ENCODE measurements around the gene PPBP. TPM values are rescaled to one million over a fixed set of nuclear protein-coding genes. Genes with fewer than 3 reads are reported as not detected.

PPBP gene
- polyA plus RNA-seq, 2 donors: 0.14 TPM; not detected in 1

DNA sequence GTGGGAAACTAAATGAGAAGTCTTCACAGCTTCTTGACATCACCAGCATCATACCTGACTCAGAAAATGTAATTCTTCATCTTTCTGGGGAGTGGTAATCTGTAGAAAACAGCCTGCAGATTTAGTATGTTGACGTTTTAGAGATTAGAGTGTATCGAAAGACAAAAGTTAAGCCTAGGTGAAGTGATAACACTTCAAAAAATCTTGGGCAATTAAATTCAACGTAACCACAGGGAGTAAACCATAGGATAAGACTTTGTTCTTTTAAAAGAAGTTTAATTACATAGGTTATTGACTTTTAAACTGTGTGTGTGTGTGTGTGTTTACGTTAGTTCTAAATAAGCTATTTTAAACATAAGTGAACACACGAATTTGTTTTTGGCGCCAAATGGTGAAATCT, 12.3 kb upstream of the PPBP start:
- Histone ChIP-seq H3K4me3 (ENCODE audit: low read depth in 1 of 2, low read length in 2 of 2) (no peak overlapping the region), H3K36me3 (ENCODE audit: control insufficient read depth in 2 of 2, insufficient read depth in 2 of 2, low read length in 1 of 2) (no peaks in the 10 kb centered on the region), H3K27me3 (ENCODE audit: control insufficient read depth in 1 of 2, insufficient read depth in 2 of 2, low read length in 2 of 2) (no peaks in the 10 kb centered on the region), H3K9me3 (ENCODE audit: control insufficient read depth in 2 of 2, insufficient read depth in 1 of 2, low read depth in 1 of 2, low read length in 1 of 2) (no peaks in the 10 kb centered on the region), H3K4me1 (ENCODE audit: control insufficient read depth in 2 of 2, insufficient read depth in 2 of 2, low read length in 1 of 2) (peaks cover 4% of the 10 kb centered on the region in 2 donors), H3K27ac (ENCODE audit: low read depth in 2 of 2, low read length in 1 of 2) (no peak overlapping the region)
- 75 to 82% methylated on average over 6 of the region's 6 CpGs for whole genome bisulfite sequencing, 2 donors

DNA sequence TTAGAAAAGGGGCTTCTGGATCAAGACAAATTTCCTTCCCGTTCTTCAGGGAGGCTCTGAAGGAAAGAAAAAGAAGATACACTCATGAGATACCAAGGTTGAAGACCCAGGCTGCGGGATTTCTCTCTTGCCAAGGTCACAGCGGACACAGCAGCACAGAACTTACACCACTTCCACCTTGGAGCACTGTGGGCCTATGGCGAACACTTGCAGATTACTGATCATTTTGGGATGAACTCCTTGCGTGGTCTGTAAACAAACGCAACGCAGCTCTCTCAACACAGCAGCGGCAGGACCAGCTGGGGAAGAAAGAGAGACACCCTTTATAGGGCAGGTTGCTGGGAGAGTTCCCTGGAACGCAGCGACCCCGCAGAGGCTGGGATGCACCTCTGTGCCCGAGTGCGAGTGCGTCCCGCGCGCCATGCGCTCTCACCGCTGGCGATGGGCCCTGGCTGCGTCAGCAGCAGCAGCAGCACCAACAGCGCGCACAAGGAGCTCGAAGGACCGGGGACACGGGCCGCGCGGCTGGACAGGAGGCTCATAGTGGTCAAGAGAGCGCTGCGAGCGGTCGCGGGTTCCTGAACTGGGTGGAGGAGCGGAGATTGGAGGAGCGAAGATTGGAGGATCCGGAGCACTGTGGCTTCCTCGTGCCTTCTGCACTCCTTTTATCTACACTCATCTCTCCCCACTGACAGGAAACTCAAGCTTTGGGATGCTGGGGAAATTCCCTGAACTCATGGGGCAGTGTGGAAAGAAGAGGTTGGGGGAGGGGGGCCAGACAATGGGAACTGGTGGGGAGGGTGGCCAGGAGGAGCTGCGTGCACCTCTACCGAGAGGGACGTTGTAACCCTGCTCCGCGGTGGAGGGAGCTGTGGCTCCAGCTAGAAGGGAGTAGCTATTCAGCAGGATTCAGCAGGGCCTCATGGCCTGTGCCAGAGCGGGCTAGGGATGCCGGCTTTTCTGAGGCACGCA, 10.3 kb upstream of the PPBP start, which contains the start of gene CXCL5:
Gene CXCL5, minus strand, starts transcription at position 638 of the 972 bp plus-strand sequence. Its CDS starts 96 bp downstream, at position 542.
- WGBS, 2 donors: 16 to 21% methylated on average over 46 of the region's 46 CpGs
- peaks cover 4% of the 10 kb centered on the region in 2 donors for H3K4me1 ChIP-seq (ENCODE audit: control insufficient read depth in 2 of 2, insufficient read depth in 2 of 2, low read length in 1 of 2)
- H3K4me3 ChIP-seq (ENCODE audit: low read depth in 1 of 2, low read length in 2 of 2): peak within 1 kb of the TSS; percentile 21 to 32
- no peaks in the 10 kb centered on the region for H3K9me3 ChIP-seq (ENCODE audit: control insufficient read depth in 2 of 2, insufficient read depth in 1 of 2, low read depth in 1 of 2, low read length in 1 of 2)
- H3K27me3 ChIP-seq (ENCODE audit: control insufficient read depth in 1 of 2, insufficient read depth in 2 of 2, low read length in 2 of 2): no peaks in the 10 kb centered on the region
- H3K27ac ChIP-seq (ENCODE audit: low read depth in 2 of 2, low read length in 1 of 2): no peak within 1 kb of the TSS
- no peaks in the 10 kb centered on the region for H3K36me3 ChIP-seq (ENCODE audit: control insufficient read depth in 2 of 2, insufficient read depth in 2 of 2, low read length in 1 of 2)

- WGBS, 2 donors: 0 to 45% methylated on average over 1 of the region's 1 CpG
- Histone ChIP-seq H3K36me3 (ENCODE audit: control insufficient read depth in 2 of 2, insufficient read depth in 2 of 2, low read length in 1 of 2) (no peaks in the 10 kb centered on the region), H3K4me3 (ENCODE audit: low read depth in 1 of 2, low read length in 2 of 2) (no peak overlapping the region), H3K27me3 (ENCODE audit: control insufficient read depth in 1 of 2, insufficient read depth in 2 of 2, low read length in 2 of 2) (no peaks in the 10 kb centered on the region), H3K4me1 (ENCODE audit: control insufficient read depth in 2 of 2, insufficient read depth in 2 of 2, low read length in 1 of 2) (no peaks in the 10 kb centered on the region), H3K27ac (ENCODE audit: low read depth in 2 of 2, low read length in 1 of 2) (no peak overlapping the region), H3K9me3 (ENCODE audit: control insufficient read depth in 2 of 2, insufficient read depth in 1 of 2, low read depth in 1 of 2, low read length in 1 of 2) (no peaks in the 10 kb centered on the region)
Measured at GRCh38 chr4:73992050-73992449, 4.1 kb upstream of the PPBP start.

DNA sequence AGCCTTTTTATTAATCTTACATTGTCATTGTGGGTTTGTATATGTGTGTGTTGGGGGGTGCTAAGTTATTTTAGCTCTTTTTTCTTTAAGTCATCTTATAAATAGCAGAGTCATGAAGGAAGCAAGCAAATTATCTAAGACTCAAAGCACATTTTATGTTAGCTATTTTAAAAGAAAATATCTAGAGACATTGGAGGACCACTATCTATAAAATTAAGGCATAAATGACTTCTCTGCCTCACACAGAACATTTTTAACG, 3.7 kb upstream of the PPBP start:
- Histone ChIP-seq H3K36me3 (ENCODE audit: control insufficient read depth in 2 of 2, insufficient read depth in 2 of 2, low read length in 1 of 2) (no peaks in the 10 kb centered on the region), H3K27ac (ENCODE audit: low read depth in 2 of 2, low read length in 1 of 2) (no peak overlapping the region), H3K27me3 (ENCODE audit: control insufficient read depth in 1 of 2, insufficient read depth in 2 of 2, low read length in 2 of 2) (no peaks in the 10 kb centered on the region), H3K4me3 (ENCODE audit: low read depth in 1 of 2, low read length in 2 of 2) (no peak overlapping the region), H3K9me3 (ENCODE audit: control insufficient read depth in 2 of 2, insufficient read depth in 1 of 2, low read depth in 1 of 2, low read length in 1 of 2) (no peaks in the 10 kb centered on the region), H3K4me1 (ENCODE audit: control insufficient read depth in 2 of 2, insufficient read depth in 2 of 2, low read length in 1 of 2) (no peaks in the 10 kb centered on the region)
- WGBS, 2 donors: 93 to 96% methylated on average over 1 of the region's 1 CpG

DNA sequence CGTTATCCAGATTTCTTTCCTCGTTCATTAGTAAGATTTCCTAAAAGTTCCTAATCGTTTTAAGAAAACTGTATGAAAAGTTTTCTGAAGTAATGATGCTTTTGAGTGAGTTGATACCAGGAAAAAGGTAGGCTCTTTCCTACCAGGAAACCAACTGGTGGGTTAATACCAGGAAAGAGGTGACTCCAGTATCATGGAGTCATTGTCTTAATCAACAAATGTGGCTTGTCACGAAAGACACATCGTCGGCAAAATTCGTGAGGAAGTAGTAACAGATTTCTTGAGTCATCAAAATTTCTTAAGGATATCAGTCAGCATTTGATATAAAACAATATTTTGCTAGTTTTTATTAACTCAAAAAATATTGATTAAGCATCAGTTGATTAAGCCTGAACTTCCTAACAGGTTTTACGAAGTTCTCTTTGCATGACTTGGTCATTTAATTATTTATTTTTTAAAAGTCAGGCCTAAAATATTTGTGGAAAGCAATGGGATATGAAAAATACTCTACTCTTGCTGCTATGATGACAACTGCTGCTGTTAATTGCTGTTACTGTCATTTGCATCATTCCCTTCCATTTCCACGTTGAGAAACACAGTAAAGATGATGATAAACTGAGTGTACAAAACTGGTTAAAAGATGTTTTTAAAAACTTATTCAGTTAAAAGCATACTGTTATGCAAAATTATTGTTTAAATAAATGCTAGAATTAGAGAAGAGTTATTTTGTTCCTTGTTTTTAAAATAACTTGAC, 3.2 kb upstream of the PPBP start:
- WGBS, 2 donors: 89% methylated on average over 9 of the region's 9 CpGs
- Histone ChIP-seq H3K4me1 (ENCODE audit: control insufficient read depth in 2 of 2, insufficient read depth in 2 of 2, low read length in 1 of 2) (no peaks in the 10 kb centered on the region), H3K27me3 (ENCODE audit: control insufficient read depth in 1 of 2, insufficient read depth in 2 of 2, low read length in 2 of 2) (no peaks in the 10 kb centered on the region), H3K36me3 (ENCODE audit: control insufficient read depth in 2 of 2, insufficient read depth in 2 of 2, low read length in 1 of 2) (no peaks in the 10 kb centered on the region), H3K27ac (ENCODE audit: low read depth in 2 of 2, low read length in 1 of 2) (no peak overlapping the region), H3K4me3 (ENCODE audit: low read depth in 1 of 2, low read length in 2 of 2) (no peak overlapping the region), H3K9me3 (ENCODE audit: control insufficient read depth in 2 of 2, insufficient read depth in 1 of 2, low read depth in 1 of 2, low read length in 1 of 2) (no peaks in the 10 kb centered on the region)

GRCh38 chr4:73989928-73990327, 1.9 kb upstream of the PPBP start:
- no peaks in the 10 kb centered on the region for H3K9me3 ChIP-seq (ENCODE audit: control insufficient read depth in 2 of 2, insufficient read depth in 1 of 2, low read depth in 1 of 2, low read length in 1 of 2)
- WGBS, 2 donors: 78 to 84% methylated on average over 5 of the region's 5 CpGs
- H3K4me1 ChIP-seq (ENCODE audit: control insufficient read depth in 2 of 2, insufficient read depth in 2 of 2, low read length in 1 of 2): no peaks in the 10 kb centered on the region
- no peak overlapping the region for H3K4me3 ChIP-seq (ENCODE audit: low read depth in 1 of 2, low read length in 2 of 2)
- no peaks in the 10 kb centered on the region for H3K27me3 ChIP-seq (ENCODE audit: control insufficient read depth in 1 of 2, insufficient read depth in 2 of 2, low read length in 2 of 2)
- H3K36me3 ChIP-seq (ENCODE audit: control insufficient read depth in 2 of 2, insufficient read depth in 2 of 2, low read length in 1 of 2): no peaks in the 10 kb centered on the region
- H3K27ac ChIP-seq (ENCODE audit: low read depth in 2 of 2, low read length in 1 of 2): no peak overlapping the region

DNA sequence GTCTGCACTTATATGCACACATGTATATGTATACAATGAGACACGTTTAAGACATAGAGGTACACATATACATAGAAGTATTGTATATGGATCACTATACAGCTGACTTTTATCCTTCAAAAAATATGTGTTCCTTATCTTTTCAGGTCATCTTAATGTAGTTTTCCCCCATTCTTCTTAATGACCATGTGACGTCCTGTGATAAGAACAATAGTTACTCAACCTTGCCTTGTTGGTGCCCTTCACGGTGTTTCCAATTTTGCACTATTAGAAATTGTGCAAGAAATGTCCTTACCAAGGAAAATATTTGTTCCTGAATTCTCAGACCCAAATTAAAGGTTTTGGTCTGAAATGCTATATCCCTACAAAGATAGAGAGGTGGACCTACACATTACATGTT, 1.0 kb upstream of the PPBP start:
- Histone ChIP-seq H3K4me1 (ENCODE audit: control insufficient read depth in 2 of 2, insufficient read depth in 2 of 2, low read length in 1 of 2) (no peaks in the 10 kb centered on the region), H3K27me3 (ENCODE audit: control insufficient read depth in 1 of 2, insufficient read depth in 2 of 2, low read length in 2 of 2) (no peaks in the 10 kb centered on the region), H3K4me3 (ENCODE audit: low read depth in 1 of 2, low read length in 2 of 2) (no peak overlapping the region), H3K9me3 (ENCODE audit: control insufficient read depth in 2 of 2, insufficient read depth in 1 of 2, low read depth in 1 of 2, low read length in 1 of 2) (no peaks in the 10 kb centered on the region), H3K27ac (ENCODE audit: low read depth in 2 of 2, low read length in 1 of 2) (no peak overlapping the region), H3K36me3 (ENCODE audit: control insufficient read depth in 2 of 2, insufficient read depth in 2 of 2, low read length in 1 of 2) (no peaks in the 10 kb centered on the region)
- 70 to 73% methylated on average over 3 of the region's 3 CpGs for WGBS, 2 donors

DNA sequence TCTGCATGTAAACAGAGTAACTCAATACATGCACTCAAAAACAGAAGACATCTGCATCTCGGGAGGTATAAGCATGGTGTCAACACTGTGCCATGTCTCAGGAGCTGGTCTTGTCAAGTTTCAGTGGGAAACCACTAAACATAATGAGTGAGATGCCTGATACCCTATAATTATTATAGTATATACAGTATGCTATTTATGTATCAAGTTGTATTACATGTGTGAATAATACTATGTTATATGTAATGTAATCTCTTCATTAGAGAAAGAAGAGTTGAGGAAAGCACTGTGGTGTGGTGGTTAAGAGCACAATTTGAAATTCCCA, 2.5 kb downstream of the PPBP start:
- no peaks in the 10 kb centered on the region for H3K27me3 ChIP-seq (ENCODE audit: control insufficient read depth in 1 of 2, insufficient read depth in 2 of 2, low read length in 2 of 2)
- no peaks in the 10 kb centered on the region for H3K36me3 ChIP-seq (ENCODE audit: control insufficient read depth in 2 of 2, insufficient read depth in 2 of 2, low read length in 1 of 2)
- no peak overlapping the region for H3K27ac ChIP-seq (ENCODE audit: low read depth in 2 of 2, low read length in 1 of 2)
- H3K4me3 ChIP-seq (ENCODE audit: low read depth in 1 of 2, low read length in 2 of 2): no peak overlapping the region
- peaks cover 0 to 4% of the 10 kb centered on the region in 2 donors for H3K4me1 ChIP-seq (ENCODE audit: control insufficient read depth in 2 of 2, insufficient read depth in 2 of 2, low read length in 1 of 2)
- WGBS, 2 donors: 53 to 54% methylated on average over 1 of the region's 1 CpG
- no peaks in the 10 kb centered on the region for H3K9me3 ChIP-seq (ENCODE audit: control insufficient read depth in 2 of 2, insufficient read depth in 1 of 2, low read depth in 1 of 2, low read length in 1 of 2)

DNA sequence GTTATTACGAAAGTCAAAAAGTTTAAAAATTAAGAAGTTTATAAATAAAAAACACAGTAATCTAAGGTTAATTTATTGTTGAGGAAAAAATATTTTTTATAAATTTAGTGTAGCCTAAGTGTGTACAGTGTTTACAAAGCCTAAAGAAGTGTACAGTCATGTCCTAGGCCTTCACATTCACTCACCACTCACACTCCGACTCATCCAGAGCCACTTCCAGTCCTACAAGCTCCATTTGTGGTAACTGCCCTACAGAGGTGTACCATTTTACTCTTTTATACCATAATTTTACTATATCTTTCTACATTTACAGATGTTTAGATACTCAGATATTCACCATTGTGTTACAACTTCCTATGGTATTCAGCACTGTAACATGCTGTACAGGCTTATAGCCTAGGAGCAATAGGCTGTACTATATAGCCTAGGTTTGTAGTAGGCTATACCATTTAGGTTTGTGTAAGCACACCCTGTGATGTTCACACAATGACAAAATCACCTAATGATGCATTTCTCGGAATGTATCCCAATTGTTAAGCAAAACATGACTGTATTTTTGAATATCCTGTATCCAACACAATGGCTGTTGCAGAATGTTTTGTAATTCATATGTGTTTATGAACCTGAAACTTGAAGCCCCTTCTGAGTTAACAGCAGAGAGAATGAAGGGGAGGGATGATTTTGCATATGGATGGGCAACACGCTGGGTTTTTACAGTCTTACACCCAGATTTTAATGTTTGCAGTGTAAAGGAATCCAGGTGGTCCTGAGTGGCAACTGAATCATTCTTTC, 3.1 kb downstream of the PPBP start:
- no peak overlapping the region for H3K4me3 ChIP-seq (ENCODE audit: low read depth in 1 of 2, low read length in 2 of 2)
- WGBS, 2 donors: 78 to 83% methylated on average over 4 of the region's 4 CpGs
- H3K9me3 ChIP-seq (ENCODE audit: control insufficient read depth in 2 of 2, insufficient read depth in 1 of 2, low read depth in 1 of 2, low read length in 1 of 2): no peaks in the 10 kb centered on the region
- no peaks in the 10 kb centered on the region for H3K36me3 ChIP-seq (ENCODE audit: control insufficient read depth in 2 of 2, insufficient read depth in 2 of 2, low read length in 1 of 2)
- peaks cover 0 to 4% of the 10 kb centered on the region in 2 donors for H3K4me1 ChIP-seq (ENCODE audit: control insufficient read depth in 2 of 2, insufficient read depth in 2 of 2, low read length in 1 of 2)
- H3K27me3 ChIP-seq (ENCODE audit: control insufficient read depth in 1 of 2, insufficient read depth in 2 of 2, low read length in 2 of 2): no peaks in the 10 kb centered on the region
- H3K27ac ChIP-seq (ENCODE audit: low read depth in 2 of 2, low read length in 1 of 2): no peak overlapping the region
